PC-3 (cell line): ENCODE data around the gene MAML2. TPM values are rescaled to one million over a fixed set of nuclear protein-coding genes. Genes with fewer than 3 reads are reported as not detected.

Source experiments
- ATAC-seq: fragments of 200-7000 bp; cut with Tn5 transposase; 2 replicates; pipeline ENCODE4 v1.9.1; 2020; ENCODE audit warnings: mild to moderate bottlenecking, moderate library complexity
- BruUV-seq: library from RNA; stranded (reverse); fragments of 400-500 nt; replicated peaks from 2 replicates; lab custom pipeline; 2021; lab: Mats Ljungman, UMichigan
- CTCF ChIA-PET: fragments of 300-600 bp; sonication (Branson Sonifier 250); formaldehyde crosslinking; loops from one replicate; lab custom pipeline; 2022; ENCODE audit warnings: antibody characterized with exemption; lab: Charles Lee
- POLR2A ChIA-PET: fragments of 300-600 bp; sonication (Branson Sonifier 250); formaldehyde crosslinking; loops from one replicate; lab custom pipeline; 2022; ENCODE audit warnings: antibody characterized with exemption; ENCODE audit not compliant: unreplicated experiment; lab: Charles Lee
- DNase-seq: peaks from one replicate; pipeline ENCODE4 v3.0.0-alpha.2; 2015
- H2AFZ ChIP-seq: fragments of 300-600 bp; sonication (generic); 2 replicates; pipeline ENCODE4 v1.6.0; 2016; ENCODE audit warnings: antibody characterized with exemption, low read length
- H3F3A ChIP-seq: fragments of 300-600 bp; sonication (generic); one replicate; pipeline ENCODE4 v1.6.0; 2017; ENCODE audit warnings: antibody characterized with exemption, low read length, control low read depth, mild to moderate bottlenecking; ENCODE audit not compliant: unreplicated experiment
- H3K27ac ChIP-seq: fragments of 300-600 bp; sonication (generic); 2 replicates; pipeline ENCODE4 v1.5.1; 2016; ENCODE audit warnings: mild to moderate bottlenecking, low read length
- H3K27me3 ChIP-seq: fragments of 300-600 bp; sonication (generic); 2 replicates; pipeline ENCODE4 v1.6.1; 2016; ENCODE audit warnings: low read length, mixed read lengths
- H3K36me3 ChIP-seq: fragments of 300-600 bp; sonication (generic); 2 replicates; pipeline ENCODE4 v1.6.1; 2016; ENCODE audit warnings: low read depth, mixed run types, low read length, mixed read lengths
- H3K4me1 ChIP-seq: fragments of 300-600 bp; sonication (generic); 2 replicates; pipeline ENCODE4 v1.5.1; 2016; ENCODE audit warnings: low read length; ENCODE audit not compliant: insufficient read depth
- H3K4me2 ChIP-seq: fragments of 300-600 bp; sonication (generic); 2 replicates; pipeline ENCODE4 v1.6.0; 2016; ENCODE audit warnings: low read length
- H3K4me3 ChIP-seq: fragments of 300-600 bp; sonication (generic); 2 replicates; pipeline ENCODE4 v1.5.1; 2016; ENCODE audit warnings: mild to moderate bottlenecking, low read length, mixed read lengths
- H3K79me2 ChIP-seq: fragments of 300-600 bp; sonication (generic); 2 replicates; pipeline ENCODE4 v1.6.1; 2017; ENCODE audit warnings: low read length, mixed read lengths
- H3K9ac ChIP-seq: fragments of 300-600 bp; sonication (generic); 2 replicates; pipeline ENCODE4 v1.6.0; 2016; ENCODE audit warnings: mild to moderate bottlenecking, low read length
- H3K9me2 ChIP-seq: fragments of 300-600 bp; sonication (generic); replicated peaks from 2 replicates; pipeline ENCODE4 v1.6.1; 2016; ENCODE audit warnings: mixed run types, low read length, mixed read lengths
- H3K9me3 ChIP-seq: fragments of 300-600 bp; sonication (generic); 2 replicates; pipeline ENCODE4 v1.6.1; 2016; ENCODE audit warnings: low read length, mixed read lengths
- H4K20me1 ChIP-seq: fragments of 300-600 bp; sonication (generic); 2 replicates; pipeline ENCODE4 v1.6.1; 2016; ENCODE audit warnings: low read length, mixed read lengths
- EZH2 ChIP-seq: fragments of 300-600 bp; sonication (generic); IDR thresholded peaks from one replicate; pipeline ENCODE4 v1.6.1; 2017; ENCODE audit warnings: antibody characterized with exemption, mild to moderate bottlenecking, low read length; ENCODE audit not compliant: unreplicated experiment
- EZH2phosphoT487 ChIP-seq: fragments of 300-600 bp; sonication (generic); IDR thresholded peaks from 2 replicates; pipeline ENCODE4 v1.6.1; 2018; ENCODE audit warnings: mild to moderate bottlenecking, antibody characterized with exemption, low read length, borderline replicate concordance
- intact Hi-C: fragments of 100-400 bp; cut with micrococcal nuclease; formaldehyde crosslinking; loops from 2 replicates; pipeline ENCODE4 v1.9.0; 2023
- total RNA-seq: library from RNA; depleted of rRNA; stranded (reverse); fragments of >200 nt; gene quantifications from 2 replicates; pipeline ENCODE4 v1.2.3, GENCODE V29; 2014
- TF ChIP-seq, protein P1 (sequence below): fragments of 300-600 bp; sonication (generic); conservative IDR thresholded peaks from 2 replicates; pipeline ENCODE4 v1.5.1; 2017; ENCODE audit warnings: antibody characterized with exemption, low read depth, mild to moderate bottlenecking, low read length

MAML2 gene
- total RNA-seq, 1 experiment from 2014 or later: 10.9 TPM

DNA sequence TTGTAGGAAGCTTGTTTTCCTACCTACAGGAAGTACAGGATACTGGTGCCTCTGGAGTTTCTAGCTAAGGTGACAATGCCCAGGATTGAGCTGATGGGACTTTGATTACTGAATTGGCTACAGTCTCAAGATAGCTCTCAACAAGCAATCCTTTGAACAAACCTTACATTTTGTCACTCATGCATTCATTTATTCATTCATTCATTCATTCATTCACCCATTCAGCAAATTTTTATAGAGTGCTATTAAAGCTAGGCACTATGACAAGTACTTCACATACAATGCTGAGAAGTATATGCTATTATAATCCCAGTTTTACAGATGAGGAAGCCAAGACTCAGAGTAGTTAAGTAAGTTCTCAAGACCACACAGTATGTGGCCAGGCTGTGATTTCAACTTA lies 316.0 kb downstream of the MAML2 start:
- intact Hi-C loops: no loop called here
- no peak overlapping the region for H2AFZ ChIP-seq
- no peak for ATAC-seq
- H3K27me3 ChIP-seq: no peaks in the 10 kb centered on the region
- no peaks in the 10 kb centered on the region for H3K9me3 ChIP-seq
- H3K4me3 ChIP-seq: no peak overlapping the region
- no peak overlapping the region for H3K9ac ChIP-seq
- no peak overlapping the region for H3K27ac ChIP-seq
- no peaks in the 10 kb centered on the region for H3K79me2 ChIP-seq
- no peak for TF ChIP-seq EZH2phosphoT487
- TF ChIP-seq EZH2: no peak
- TF ChIP-seq, protein P1, sequence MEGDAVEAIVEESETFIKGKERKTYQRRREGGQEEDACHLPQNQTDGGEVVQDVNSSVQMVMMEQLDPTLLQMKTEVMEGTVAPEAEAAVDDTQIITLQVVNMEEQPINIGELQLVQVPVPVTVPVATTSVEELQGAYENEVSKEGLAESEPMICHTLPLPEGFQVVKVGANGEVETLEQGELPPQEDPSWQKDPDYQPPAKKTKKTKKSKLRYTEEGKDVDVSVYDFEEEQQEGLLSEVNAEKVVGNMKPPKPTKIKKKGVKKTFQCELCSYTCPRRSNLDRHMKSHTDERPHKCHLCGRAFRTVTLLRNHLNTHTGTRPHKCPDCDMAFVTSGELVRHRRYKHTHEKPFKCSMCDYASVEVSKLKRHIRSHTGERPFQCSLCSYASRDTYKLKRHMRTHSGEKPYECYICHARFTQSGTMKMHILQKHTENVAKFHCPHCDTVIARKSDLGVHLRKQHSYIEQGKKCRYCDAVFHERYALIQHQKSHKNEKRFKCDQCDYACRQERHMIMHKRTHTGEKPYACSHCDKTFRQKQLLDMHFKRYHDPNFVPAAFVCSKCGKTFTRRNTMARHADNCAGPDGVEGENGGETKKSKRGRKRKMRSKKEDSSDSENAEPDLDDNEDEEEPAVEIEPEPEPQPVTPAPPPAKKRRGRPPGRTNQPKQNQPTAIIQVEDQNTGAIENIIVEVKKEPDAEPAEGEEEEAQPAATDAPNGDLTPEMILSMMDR: no peak
- no peaks in the 10 kb centered on the region for H3F3A ChIP-seq
- POLR2A ChIA-PET: no interaction called here
- no peaks in the 10 kb centered on the region for H3K36me3 ChIP-seq
- no peaks in the 10 kb centered on the region for H3K9me2 ChIP-seq
- H3K4me2 ChIP-seq: no peak overlapping the region
- no peak for DNase-seq
- H4K20me1 ChIP-seq: no peaks in the 10 kb centered on the region
- CTCF ChIA-PET: no interaction called here
- no peaks in the 10 kb centered on the region for H3K4me1 ChIP-seq
- no TSS peak for BruUV-seq

DNA sequence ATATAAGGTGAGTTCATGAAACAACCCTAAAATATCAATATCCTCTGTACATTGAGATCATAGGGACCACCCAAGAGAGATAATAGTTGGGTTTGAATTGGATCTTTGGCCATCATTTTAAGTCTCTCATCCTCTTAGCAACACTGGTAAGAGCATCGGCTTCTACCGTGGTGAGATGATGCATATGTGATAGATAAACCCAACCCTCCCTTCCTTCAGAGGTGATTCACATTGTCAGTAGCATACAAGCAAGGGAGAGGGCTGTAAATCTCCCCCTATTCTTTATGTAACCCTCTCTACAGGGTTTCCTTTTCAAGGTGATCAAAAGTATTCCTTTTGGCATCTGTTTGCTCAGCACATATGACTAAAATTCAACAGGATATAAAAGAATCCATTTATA lies 316.7 kb downstream of the MAML2 start:
- H3K4me3 ChIP-seq: no peak overlapping the region
- H3K9me2 ChIP-seq: no peaks in the 10 kb centered on the region
- H3K9ac ChIP-seq: no peak overlapping the region
- H3K36me3 ChIP-seq: no peaks in the 10 kb centered on the region
- ATAC-seq: peak; percentile 31; the same call in 1 of the 2 replicates
- CTCF ChIA-PET: no interaction called here
- H2AFZ ChIP-seq: no peak overlapping the region
- H3K79me2 ChIP-seq: no peaks in the 10 kb centered on the region
- no peak overlapping the region for H3K4me2 ChIP-seq
- POLR2A ChIA-PET: no interaction called here
- H3F3A ChIP-seq: no peaks in the 10 kb centered on the region
- TF ChIP-seq EZH2 (no peak), EZH2phosphoT487 (no peak)
- TF ChIP-seq, protein P1: no peak
- H3K27ac ChIP-seq: no peak overlapping the region
- no peaks in the 10 kb centered on the region for H4K20me1 ChIP-seq
- intact Hi-C loops: no loop called here
- no TSS peak for BruUV-seq
- no peaks in the 10 kb centered on the region for H3K9me3 ChIP-seq
- H3K4me1 ChIP-seq: no peaks in the 10 kb centered on the region
- DNase-seq: no peak
- no peaks in the 10 kb centered on the region for H3K27me3 ChIP-seq

DNA sequence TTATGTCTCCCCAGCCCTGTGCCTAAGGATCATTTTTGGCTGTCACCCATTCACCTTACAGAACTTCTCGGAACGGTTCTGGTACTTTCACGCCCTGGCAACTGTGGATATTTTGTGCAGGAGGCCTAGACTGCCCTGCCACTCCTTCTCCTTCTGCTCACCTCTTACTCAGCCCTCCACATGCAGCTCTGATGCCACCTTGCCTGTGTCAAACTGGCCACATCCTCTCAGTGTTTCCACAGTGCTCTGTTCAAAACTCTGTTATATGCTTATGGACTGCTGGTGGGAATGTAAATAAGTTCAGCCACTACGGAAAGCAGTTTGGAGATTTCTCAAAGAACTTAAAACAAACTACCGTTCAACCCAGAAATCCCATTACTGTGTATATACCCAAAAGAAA lies 318.3 kb downstream of the MAML2 start:
- BruUV-seq: no TSS peak

More for the DNA sequence above, 318.3 kb downstream of the MAML2 start:
- Histone ChIP-seq H3K27ac (no peak overlapping the region), H3K27me3 (no peaks in the 10 kb centered on the region), H2AFZ (no peak overlapping the region), H3K9me3 (no peaks in the 10 kb centered on the region), H3F3A (no peaks in the 10 kb centered on the region), H3K9ac (no peak overlapping the region), H3K36me3 (no peaks in the 10 kb centered on the region), H3K4me2 (no peak overlapping the region), H3K79me2 (no peaks in the 10 kb centered on the region), H3K4me1 (no peaks in the 10 kb centered on the region), H3K4me3 (no peak overlapping the region), H4K20me1 (no peaks in the 10 kb centered on the region), H3K9me2 (no peaks in the 10 kb centered on the region)
- no peak for DNase-seq
- ChIA-PET CTCF (no interaction called here), POLR2A (no interaction called here)
- intact Hi-C loops: no loop called here
- TF ChIP-seq, protein P1: no peak
- TF ChIP-seq EZH2 (no peak), EZH2phosphoT487 (no peak)
- no peak for ATAC-seq
